ENCODE measurements around the gene GNB4. TPM values are rescaled to one million over a fixed set of nuclear protein-coding genes. Genes with fewer than 3 reads are reported as not detected.

GNB4 gene
- total RNA-seq, 1 experiment from 2014 or later: 26.7 TPM

GRCh38 chr3:179430277-179430870 is 20.9 kb downstream of the GNB4 start:
- H3K36me3 ChIP-seq (ENCODE audit: control insufficient read depth, insufficient read depth, low read length): no peaks in the 10 kb centered on the region

GRCh38 chr3:179428876-179429548 is 22.3 kb downstream of the GNB4 start:
- TF ChIP-seq POLR2AphosphoS5 (IDR thresholded peaks at IDR 0.05; ENCODE audit: low read depth, low read length) (no peak), CTCF (IDR thresholded peaks at IDR 0.05) (no peak), REST (IDR thresholded peaks at IDR 0.05; ENCODE audit: insufficient read depth in 1 of 2, low read depth in 2 of 2, low read length in 1 of 2) (no peak), TCF7L2 (IDR thresholded peaks at IDR 0.05; ENCODE audit: low read depth, low read length) (no peak), SIN3A (IDR thresholded peaks at IDR 0.05; ENCODE audit: borderline replicate concordance, insufficient read depth, low read depth, low read length) (no peak)
- in situ Hi-C loops (cut with HindIII; ENCODE audit: low pct_unique_long_range_greater_than_20kb, low sequenced_read_pairs) (no loop called here), intact Hi-C loops (cut with micrococcal nuclease; ENCODE audit: unreplicated experiment) (no loop called here)
- no peak overlapping the region for H3K27ac ChIP-seq (ENCODE audit: low read length)
- H3K4me1 ChIP-seq (ENCODE audit: control insufficient read depth, insufficient read depth, low read length): no peaks in the 10 kb centered on the region
- H3K27me3 ChIP-seq (ENCODE audit: control insufficient read depth, insufficient read depth, low read length): no peaks in the 10 kb centered on the region
- no peak overlapping the region for H3K4me3 ChIP-seq (ENCODE audit: low read depth in 2 of 2, low read length in 2 of 2)
- H3K36me3 ChIP-seq (ENCODE audit: control insufficient read depth, insufficient read depth, low read length): no peaks in the 10 kb centered on the region
- ATAC-seq (no peak), DNase-seq (ENCODE audit: low read depth, low spot score) (no peak)
- ChIA-PET CTCF (interaction anchor here (0.6 kb wide), 1 partner anchor 446 kb away, joined by 13 read pairs; no protein-coding TSS in a partner anchor), POLR2A (no interaction called here)
- BruUV-seq (replicated peaks): no TSS peak
- no peaks in the 10 kb centered on the region for H3K9me3 ChIP-seq (ENCODE audit: control insufficient read depth, insufficient read depth, low read depth, low read length)

More at GRCh38 chr3:179430277-179430870, 20.9 kb downstream of the GNB4 start:
- H3K4me1 ChIP-seq (ENCODE audit: control insufficient read depth, insufficient read depth, low read length): no peaks in the 10 kb centered on the region
- in situ Hi-C loops (cut with HindIII; ENCODE audit: low pct_unique_long_range_greater_than_20kb, low sequenced_read_pairs): no loop called here
- intact Hi-C loops (cut with micrococcal nuclease; ENCODE audit: unreplicated experiment): no loop called here
- no peaks in the 10 kb centered on the region for H3K27me3 ChIP-seq (ENCODE audit: control insufficient read depth, insufficient read depth, low read length)
- H3K27ac ChIP-seq (ENCODE audit: low read length): no peak overlapping the region
- H3K4me3 ChIP-seq (ENCODE audit: low read depth in 2 of 2, low read length in 2 of 2): no peak overlapping the region
- ATAC-seq: no peak
- CTCF ChIA-PET: no interaction called here
- TF ChIP-seq SIN3A (IDR thresholded peaks at IDR 0.05; ENCODE audit: borderline replicate concordance, insufficient read depth, low read depth, low read length): no peak
- TF ChIP-seq TCF7L2 (IDR thresholded peaks at IDR 0.05; ENCODE audit: low read depth, low read length): no peak
- TF ChIP-seq POLR2AphosphoS5 (IDR thresholded peaks at IDR 0.05; ENCODE audit: low read depth, low read length): no peak
- TF ChIP-seq CTCF (IDR thresholded peaks at IDR 0.05): no peak
- TF ChIP-seq REST (IDR thresholded peaks at IDR 0.05; ENCODE audit: insufficient read depth in 1 of 2, low read depth in 2 of 2, low read length in 1 of 2): no peak
- BruUV-seq (replicated peaks): no TSS peak
- no peak for DNase-seq (ENCODE audit: low read depth, low spot score)
- H3K9me3 ChIP-seq (ENCODE audit: control insufficient read depth, insufficient read depth, low read depth, low read length): no peaks in the 10 kb centered on the region
- POLR2A ChIA-PET: no interaction called here

All from Panc1 (cell line).